ENCODE data around the gene HECA.
"Not testable (repeated sequence)": the region's sequence is repeated elsewhere in the genome, so short reads cannot be mapped to it uniquely, and the experiment has no call there.

The HECA gene

GRCh38 chr6:139134817-139135577 is at the start of gene HECA:
TSS of gene HECA (plus strand) at chr6:139135080. CDS start at chr6:139135397, 317 bp downstream.
- peak; percentile 82 to 89 for DNase-seq

GRCh38 chr6:139091826-139092225 is 43.1 kb upstream of the HECA start:
- no peak for DNase-seq

GRCh38 chr6:139099984-139100383 is 34.9 kb upstream of the HECA start:
- DNase-seq = no peak

GRCh38 chr6:139107051-139107450 is 27.8 kb upstream of the HECA start:
- no peak for DNase-seq

GRCh38 chr6:139108378-139108777 is 26.5 kb upstream of the HECA start:
- no peak for DNase-seq

GRCh38 chr6:139109558-139109957 is 25.3 kb upstream of the HECA start:
- DNase-seq = no peak

- no peak for DNase-seq
Observed at GRCh38 chr6:139112146-139112545, 22.7 kb upstream of the HECA start.

- no peak for DNase-seq
Observed at GRCh38 chr6:139112561-139112960, 22.3 kb upstream of the HECA start.

GRCh38 chr6:139114746-139115145 is 20.1 kb upstream of the HECA start:
- DNase-seq = no peak

GRCh38 chr6:139115989-139116758 is 18.7 kb upstream of the HECA start:
- DNase-seq = no peak

- DNase-seq = no peak
Observed at GRCh38 chr6:139117734-139118133, 17.1 kb upstream of the HECA start.

GRCh38 chr6:139119552-139119951 is 15.3 kb upstream of the HECA start:
- no peak for DNase-seq

- DNase-seq = not testable (repeated sequence)
Observed at GRCh38 chr6:139122823-139123222, 12.1 kb upstream of the HECA start.

GRCh38 chr6:139124887-139125672 is 9.8 kb upstream of the HECA start:
- DNase-seq = no peak

GRCh38 chr6:139126255-139126654 is 8.6 kb upstream of the HECA start:
- DNase-seq = no peak

GRCh38 chr6:139126931-139127330 is 7.9 kb upstream of the HECA start:
- DNase-seq = no peak

- no peak for DNase-seq
Observed at GRCh38 chr6:139129284-139129683, 5.6 kb upstream of the HECA start.

GRCh38 chr6:139131736-139132280 is 3.1 kb upstream of the HECA start:
- DNase-seq = no peak

- DNase-seq = no peak
Observed at GRCh38 chr6:139133262-139134063, 1.4 kb upstream of the HECA start.

- DNase-seq = no peak
Observed at GRCh38 chr6:139134064-139134395, 850 bp upstream of the HECA start.

GRCh38 chr6:139135578-139136545 is 982 bp downstream of the HECA start:
- DNase-seq = no peak
